Right renal pelvis (tissue), 4 donors: Measurements from ENCODE around the gene DNPEP. TPM values are rescaled to one million over a fixed set of nuclear protein-coding genes. Genes with fewer than 3 reads are reported as not detected.
A peak's percentile ranks its signal among the peaks of the same experiment; 100 is the strongest.
"Not testable (repeated sequence)": the region's sequence is repeated elsewhere in the genome, so short reads cannot be mapped to it uniquely, and the experiment has no call there.

Source experiments
- DNase-seq, 4 donors: peaks; one replicate each; pipeline ENCODE4 v3.0.0-alpha.2; 2013; ENCODE audit warnings: low read depth in 4 of 4, low spot score in 3 of 4, missing footprints in 1 of 4
- polyA plus RNA-seq, 4 donors: library from polyadenylated mRNA; unstranded; fragments of 120-200 nt; gene quantifications; one replicate each; pipeline ENCODE4 v1.2.1, GENCODE V29; 2013; ENCODE audit not compliant: insufficient read length in 4 of 4

The DNPEP gene
- polyA plus RNA-seq, 4 donors = 54.2 to 67.5 (median 58.2) TPM

DNA sequence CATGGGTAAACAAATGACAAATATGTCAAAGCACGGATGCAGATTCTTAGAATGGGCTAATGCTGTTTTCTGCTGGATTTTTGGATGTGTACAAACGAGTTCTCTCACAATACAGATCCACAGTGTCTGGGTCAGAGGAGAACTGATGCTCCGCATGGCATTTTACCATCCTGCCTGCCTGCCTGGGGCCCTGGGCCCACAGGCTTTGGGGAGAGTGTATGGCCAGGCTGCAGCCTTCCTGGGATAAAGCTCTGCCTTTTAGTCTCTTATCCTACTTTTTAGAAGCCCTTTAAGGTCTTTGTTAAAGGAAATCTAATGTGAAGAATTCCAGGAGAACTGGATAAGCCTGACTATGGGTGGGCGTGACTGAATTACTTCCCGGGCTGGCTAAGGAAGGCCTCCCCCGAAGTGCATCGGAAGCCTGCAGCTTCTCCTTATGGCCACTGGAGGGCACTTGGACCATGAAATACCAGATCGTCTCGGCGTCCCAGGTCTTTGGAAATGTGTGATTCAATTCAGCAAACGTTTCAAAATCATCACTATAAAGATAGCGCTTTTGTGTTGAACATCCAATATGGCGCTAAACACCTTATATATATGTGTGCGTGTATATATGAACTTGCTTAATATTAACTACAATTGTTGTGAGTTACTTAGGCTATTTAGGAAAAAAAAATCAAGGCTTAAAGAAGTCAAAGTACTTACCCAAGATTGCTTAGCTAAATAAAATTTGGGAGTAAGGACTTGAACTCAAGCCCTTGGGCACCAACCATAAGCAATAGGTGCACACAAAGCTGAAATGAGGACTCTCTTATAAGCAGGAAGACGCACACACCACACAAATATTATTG is 15.2 kb upstream of the DNPEP start:
- peak; percentile 57 to 75 (median 66) for DNase-seq

DNA sequence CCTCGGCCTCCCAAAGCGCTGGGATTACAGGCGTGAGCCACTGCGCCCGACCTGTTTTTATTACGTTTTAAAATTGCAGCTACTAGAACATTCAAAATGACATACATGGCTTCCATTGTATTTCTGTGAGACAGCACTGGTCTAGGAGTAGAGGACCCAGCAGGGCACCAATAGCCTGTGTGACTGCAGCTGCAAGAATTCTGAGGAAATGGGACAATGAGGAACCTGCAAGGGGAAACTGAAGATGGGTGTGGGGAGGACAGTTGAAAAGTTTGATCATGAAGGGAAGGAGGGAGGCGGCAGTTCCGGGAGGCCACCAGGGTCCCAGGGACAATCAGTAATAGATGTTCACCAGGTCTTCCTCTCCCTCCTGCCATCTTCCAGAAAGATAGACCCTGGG is 13.9 kb upstream of the DNPEP start:
- no peak for DNase-seq

DNA sequence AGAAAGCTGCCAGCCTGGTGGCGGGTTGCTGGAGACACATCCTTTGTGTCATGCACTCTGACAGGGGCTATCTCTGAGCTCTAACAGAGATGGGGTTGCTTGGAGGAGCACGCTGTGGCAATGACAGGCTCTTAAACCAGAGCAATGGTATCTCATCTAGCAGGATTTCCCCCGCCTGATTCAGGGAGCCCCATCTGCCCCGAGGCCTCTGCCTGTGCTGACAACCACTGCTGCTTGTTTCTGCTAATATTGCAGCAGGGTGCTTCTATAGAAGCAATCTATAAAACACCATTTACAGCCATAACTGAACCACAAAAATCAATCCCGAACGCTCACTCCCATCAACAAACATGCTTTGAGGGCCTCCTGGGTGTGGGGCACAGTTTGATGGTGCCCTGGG is 12.8 kb upstream of the DNPEP start:
- DNase-seq = no peak

DNA sequence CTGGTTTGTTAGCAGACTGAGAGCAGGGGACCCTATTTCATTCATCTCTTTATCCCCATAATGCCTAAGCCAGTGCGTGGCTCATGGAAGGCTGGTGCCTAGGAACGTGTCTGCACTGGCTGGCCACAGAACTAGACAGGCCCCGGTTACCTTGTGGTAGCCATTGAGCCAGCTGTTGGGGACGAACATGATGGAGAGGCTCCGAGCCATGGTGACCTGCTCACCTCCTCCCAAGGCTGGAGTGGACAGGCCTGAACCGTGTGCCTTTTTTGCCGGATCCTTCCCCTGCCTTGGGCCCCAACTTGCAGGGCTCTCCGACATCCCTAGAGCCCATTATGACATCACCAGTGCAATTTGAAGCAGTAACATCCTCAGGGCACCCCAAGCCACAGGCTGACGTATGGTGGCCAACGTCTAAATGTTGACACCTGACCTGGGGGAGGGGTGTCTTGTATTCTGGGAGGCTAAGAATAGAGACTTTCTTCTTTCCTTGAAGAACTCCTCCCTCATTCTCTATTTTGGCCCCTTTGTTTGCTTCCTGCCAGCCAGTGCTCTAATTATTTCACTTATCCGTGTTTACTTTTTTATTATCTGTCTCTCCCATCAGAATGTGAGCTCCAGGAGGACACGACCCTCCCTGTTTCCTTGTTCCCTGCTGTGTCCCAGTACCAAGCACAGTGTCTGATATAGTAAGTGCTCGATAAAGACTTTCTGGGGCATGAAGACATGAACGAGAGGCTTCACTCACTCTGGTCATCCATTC is 12.2 kb upstream of the DNPEP start:
- DNase-seq = no peak

DNA sequence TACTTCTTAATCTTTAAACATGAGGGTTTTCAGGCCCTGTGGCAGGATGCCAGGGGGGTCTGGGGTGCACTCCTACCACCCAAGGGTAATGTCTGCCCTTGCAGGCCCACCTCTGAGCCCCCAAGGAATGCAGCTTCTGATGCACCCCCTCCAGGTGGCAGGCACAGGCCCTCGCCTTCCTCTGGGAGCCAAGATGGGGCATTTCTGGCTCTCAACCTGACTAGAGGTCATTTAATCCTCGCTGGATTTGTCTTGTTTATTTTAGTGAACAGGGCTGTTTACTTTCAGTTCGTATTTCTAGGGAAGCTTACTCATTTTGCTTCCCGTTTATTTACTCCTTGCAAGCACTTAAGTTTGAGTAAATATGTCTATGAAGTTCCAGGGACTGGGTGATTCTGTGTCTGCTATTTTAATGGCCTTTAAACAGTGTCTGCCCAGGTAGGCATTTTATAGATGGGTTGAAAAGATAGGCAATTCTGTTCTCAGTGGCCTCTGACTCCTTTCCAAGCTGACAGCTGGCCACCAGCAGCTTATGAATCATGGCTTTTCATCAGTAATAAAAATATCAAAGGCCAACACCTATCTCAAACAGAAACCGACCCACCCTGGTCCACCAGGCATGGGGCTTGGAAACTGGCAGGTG is 11.1 kb upstream of the DNPEP start:
- no peak for DNase-seq

DNA sequence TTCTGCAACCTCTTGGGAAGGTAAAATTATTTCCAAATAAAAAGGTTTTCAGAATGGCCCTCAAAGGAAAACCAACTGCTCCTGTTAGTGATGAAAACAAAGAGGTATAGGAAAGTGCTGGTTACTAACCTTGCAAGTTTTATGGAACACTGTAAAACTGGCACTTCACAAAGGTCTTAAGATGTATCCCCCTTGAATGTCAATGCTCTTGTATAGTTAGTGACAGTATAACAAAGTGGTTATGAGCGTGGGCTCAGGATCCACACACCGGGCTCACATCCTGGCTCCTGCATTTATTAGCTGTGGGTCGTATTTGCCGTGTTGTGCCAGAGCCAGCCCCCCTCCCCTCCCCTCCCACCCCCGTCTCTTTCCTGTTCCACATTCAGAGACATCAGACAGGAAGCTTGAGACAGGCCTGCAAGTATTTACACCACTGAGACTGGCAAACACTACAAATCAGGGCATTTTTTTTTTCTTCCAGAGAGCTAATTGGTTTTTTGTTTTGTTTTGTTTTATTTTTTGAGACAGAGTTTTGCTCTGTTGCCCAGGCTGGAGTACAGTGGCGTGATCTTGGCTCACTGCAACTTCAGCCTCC is 9.2 kb upstream of the DNPEP start:
- DNase-seq = no peak

DNA sequence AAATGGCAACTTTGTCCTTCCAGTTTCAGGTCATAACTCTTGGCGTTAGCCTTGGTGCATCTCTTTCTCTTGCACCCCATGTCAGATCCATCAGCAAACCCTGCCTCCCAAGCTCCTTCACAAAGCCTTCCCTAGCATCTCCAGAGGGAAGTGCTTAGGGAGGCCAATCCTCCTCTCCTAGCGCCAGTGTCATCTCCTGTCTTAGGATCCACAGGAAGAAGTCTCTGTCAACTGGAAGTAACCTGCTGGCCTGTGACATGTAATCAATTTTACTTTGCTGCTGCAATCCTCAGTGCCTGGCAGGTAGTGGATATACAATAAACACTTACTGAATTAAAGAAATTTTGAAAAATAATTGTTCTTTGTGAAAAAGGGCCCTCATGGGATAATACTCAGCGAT is 7.9 kb upstream of the DNPEP start:
- no peak for DNase-seq

DNA sequence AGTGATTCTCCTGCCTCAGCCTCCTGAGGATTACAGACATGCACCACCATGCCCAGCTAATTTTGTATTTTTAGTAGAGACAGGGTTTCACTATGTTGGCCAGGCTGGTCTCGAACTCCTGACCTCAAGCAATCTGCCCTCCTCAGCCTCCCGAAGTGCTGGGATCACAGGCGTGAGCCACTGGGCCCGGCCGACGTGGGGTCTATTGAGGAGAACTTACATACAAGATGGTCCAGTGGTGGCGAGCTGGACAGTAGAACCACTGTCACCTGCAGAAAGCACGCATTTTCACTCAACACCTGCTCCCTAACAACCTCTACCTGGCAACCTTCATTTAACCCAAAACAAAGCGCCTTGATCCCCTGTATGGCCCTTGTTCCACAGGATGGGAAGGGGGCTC is 7.3 kb upstream of the DNPEP start:
- DNase-seq = not testable (repeated sequence)

DNA sequence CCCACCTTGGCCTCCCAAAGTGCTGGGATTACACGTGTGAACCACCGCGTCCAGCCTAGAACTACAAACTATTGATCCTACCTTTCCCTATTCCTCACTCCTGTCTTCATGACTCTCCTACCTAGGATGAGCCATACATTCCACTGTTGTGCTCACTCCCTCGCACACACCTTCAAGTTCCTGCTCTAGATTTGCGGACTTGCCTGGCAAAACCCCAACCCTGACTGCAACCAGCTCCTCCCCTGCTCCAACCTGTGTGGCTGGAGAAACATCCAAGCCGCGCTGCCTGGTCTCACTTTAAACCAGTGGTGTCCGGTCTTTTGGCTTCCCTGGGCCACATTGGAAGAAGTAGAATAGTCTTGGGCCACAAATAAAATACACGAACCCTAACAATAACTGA is 5.0 kb upstream of the DNPEP start:
- no peak for DNase-seq

DNA sequence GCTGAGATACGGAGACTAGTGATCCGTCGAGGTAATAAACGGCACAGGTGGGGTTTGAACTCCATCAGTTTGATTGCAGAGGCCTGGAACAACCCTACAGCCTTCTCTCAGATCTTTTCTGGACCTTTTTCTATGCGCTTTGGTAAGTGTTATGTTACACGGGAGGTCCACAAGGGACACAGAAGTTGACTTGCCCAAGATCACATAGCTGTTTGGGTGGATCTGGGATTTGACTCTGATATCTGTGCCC is 1.1 kb upstream of the DNPEP start:
- DNase-seq = no peak

DNA sequence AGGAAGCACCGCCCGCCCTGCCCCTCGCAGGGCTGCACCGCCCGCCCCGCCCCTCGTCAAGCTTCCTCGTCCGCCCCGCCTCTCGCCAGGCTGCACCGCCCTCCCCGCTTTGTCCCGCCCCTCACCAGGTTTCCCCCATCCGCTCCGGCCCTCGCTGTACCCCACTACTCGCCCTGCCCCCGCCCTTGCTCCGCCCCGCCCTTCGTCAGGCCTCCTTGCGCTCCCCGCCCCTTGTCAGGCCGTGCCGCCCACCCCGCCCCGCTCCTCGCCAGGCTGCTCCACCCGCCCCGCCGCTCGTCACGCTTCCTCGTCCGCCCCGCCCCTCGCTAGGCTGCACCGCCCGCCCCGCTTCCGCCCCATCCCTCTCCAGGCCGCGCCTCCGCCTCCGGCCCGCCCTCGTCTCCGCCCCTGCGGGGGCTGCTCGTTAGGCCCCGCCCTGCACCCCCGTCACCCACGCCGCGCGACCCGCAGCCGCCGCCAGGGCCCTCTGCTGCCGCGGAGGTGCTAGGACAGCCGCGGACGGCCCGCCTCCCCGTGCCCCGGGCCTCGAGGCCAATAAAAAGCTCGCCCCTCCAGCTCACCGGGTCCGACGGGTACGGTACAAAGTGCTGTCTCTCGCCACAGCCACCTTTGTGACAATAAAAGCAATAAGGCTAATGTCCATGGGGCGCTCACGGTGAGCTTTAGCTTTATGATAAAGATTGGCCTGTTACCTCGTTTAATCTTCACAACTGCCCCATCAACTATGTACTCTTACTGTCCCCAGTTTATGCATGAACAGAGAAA is 602 bp upstream of the DNPEP start:
- DNase-seq = peak; percentile 85 to 91 (median 88)

DNA sequence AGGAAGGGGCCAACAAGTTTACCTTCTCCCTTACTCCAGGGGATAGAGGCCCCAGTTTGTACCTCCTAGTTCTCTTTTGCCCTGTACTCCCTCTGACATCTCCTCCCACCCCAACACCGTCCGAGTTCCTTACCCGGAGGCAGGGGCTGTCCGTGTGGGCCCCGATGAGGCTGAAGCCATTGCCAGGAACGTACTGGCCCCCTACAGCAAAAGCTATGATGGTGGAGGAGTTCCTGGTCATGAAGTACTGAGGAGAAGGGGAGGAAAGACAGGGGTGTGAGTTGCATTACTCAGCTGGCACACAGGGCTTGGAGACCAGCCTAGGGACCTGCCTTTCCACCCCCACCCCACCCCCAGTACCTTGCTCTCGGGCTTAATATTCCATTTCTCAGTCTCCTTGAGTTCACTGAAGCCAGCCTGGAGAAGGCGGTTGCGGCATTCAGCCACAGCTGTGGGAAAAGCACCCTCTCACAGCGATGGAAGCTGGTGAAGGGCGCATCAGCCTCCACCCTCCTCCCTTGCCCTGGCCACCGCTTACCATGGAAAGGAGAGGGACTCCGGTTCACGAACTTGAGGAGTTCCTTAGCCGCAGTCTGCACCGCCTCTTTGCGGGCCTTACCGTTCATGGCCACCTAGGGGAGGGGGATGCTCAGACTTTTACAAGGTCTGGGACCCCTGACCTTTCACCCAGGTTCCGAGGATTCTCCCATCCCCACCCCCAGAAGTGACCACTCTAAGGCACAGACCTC is 1.0 kb downstream of the DNPEP start:
- DNase-seq = no peak

DNA sequence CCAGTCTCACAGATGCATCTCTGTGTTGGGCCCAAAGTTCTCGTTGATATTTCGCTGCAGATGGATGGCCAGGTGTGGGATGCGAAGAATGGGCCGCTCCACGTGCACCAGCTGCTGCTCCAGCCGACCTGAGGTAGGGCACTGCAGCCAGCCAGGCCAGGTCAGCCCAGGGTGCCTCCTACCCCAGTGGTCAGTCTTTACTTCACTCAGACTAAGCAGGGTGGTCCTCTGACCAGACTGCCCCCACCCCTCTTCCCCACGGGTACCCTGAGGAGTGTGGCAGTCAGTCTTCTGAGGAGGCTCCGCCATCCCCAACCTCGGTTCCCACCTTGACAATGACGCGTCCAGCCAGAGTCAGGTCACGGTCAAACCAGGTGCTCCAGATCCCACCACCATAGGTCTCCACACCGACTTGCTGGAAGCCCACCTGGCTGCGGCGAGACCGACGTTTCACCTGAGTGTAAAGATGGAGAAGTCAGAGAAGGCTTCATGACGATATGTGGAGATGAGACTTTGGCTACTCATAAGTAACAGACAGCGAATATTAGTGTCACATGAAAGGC is 1.7 kb downstream of the DNPEP start:
- no peak for DNase-seq

DNA sequence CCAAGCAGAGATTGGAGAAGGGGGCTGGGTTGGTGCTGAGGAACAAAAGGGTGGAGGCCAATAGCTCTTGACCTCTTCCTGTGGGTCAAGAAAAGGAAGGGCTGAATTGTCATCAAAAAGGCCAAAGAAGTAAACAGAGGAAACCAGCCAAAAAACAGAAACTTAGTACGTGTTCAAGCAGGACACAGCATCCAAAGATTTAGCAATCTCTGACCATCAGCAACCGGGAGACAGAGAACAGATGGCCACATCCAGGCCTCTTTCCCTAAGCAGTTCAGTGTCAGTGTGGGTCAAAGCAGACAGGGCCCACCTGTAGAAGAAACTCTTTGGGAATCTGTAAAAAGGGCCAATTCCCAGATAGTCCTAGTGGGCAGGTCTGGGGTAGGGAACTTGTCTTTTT is 2.9 kb downstream of the DNPEP start:
- DNase-seq = no peak

DNA sequence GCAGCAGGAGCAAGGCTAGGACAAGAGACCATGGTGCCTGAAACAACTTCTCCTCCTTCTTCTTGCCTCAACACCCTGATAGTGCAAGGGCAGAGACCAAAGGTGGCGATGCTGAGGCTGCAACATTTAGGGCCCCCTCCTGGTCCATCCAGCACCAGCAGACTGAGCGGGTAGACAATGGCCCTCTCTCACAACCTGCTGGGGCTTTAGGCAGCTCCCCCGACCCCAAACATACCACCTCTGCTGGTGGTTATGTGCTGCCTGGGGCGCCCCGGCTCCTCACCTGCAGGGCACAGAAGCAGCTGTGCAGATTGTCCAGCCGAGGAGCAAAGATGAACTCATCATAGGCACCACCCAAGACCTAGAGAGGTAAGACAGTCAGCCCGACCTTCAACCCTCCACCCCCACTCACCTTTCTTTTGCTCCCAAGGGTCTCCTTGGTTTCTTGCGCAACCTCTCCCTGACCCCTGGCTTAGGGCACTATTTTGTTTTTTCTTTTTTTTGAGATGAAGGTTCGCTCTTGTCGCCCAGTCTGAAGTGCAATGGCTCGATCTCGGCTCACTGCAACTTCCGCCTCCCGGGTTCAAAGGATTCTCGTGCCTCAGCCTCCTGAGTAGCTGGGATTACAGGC is 3.5 kb downstream of the DNPEP start:
- no peak for DNase-seq

DNA sequence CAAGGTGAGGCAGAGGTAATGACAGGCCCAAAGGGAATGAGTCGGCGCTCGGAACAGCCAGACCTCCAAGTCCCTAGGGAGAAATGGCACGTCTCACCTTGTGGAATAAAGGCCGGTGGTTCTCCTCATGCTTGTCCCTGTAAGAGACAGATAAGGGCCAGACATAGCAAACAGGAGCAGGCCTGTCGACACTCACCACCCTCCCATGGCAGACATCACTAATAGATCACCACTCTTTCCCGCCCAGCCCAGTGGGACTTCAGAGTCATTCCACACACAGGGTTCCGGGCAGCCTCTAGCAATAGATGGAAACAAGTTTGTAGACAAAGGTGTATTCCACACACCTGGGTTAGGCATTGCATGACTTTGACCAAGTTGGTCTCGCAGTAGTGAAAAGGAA is 6.3 kb downstream of the DNPEP start:
- no peak for DNase-seq

DNA sequence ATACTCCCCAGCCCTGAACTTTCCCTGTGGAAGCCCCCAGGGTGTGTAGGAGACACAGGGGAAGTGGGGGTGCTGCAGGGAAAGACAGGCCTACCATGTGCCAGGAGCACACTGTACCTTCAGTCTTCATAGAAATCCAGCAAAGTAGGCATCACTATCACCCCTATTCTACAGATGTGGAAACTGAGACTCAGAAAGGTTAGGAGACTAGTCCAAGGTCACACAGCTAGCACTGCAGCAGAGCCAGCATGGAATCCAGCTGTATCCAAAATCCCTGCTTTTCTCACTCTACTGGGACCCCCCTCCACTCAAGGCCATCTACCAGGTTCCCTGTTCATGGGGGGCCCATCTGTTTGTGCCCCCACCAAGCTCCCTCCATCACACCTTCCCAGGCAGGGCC is 6.8 kb downstream of the DNPEP start:
- DNase-seq = no peak

DNA sequence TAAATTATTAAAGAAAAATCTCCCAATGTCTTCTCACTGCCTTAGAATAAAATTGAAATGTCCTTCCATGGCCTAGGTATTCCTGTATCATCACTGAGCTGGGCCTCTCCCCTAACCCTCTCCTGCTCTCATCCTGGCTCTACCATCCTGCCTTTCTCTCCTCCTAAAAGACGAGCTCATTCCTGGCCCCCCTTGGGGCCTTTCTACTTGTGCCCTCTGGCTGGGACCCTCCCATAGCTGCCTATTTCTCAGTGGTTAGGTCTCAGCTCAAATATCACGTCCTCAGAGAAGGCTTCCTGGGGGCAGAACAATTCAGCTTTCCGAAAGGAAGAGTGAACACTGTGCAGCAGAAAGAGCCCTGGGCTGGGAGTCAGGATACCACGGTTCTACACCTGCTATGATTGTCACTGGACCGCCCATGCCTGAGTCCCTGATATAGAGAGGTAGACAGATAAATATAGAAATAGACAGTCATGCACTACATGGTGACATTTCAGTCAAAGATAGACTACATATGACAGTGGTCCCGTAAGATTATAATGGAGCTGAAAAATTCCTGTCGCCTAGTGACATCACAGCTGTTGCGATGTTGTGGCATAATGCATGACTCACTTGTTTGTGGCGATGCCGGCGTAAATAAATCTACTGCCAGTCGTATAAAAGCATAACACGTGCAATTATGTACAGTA is 9.4 kb downstream of the DNPEP start:
- DNase-seq = no peak

DNA sequence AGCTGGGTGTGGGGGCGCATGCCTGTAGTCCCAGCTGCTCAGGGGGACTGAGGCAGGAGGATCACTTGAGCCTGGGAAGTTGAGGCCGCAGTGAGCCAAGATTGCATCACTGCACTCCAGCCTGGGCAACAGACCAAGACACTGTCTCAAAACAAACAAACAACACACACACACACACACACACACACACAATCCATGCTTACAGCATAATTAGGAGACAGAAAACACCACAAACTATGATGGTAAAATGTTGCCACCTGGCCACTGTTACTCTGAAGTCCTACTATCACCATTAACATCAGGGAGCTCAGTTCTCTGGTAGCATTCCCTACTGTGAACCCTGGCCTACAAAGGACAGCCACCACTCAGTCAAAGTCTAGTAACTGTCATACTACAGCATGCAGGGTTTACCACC is 18.3 kb downstream of the DNPEP start:
- no peak for DNase-seq
